WTC11 (cell line): Measurements from ENCODE around the gene KIF6. TPM values are rescaled to one million over a fixed set of nuclear protein-coding genes. Genes with fewer than 3 reads are reported as not detected.

Experiments
- ATAC-seq: fragments of 200-7000 bp; cut with Tn5 transposase; 2 replicates; pipeline ENCODE4 v1.10.0; 2021; ENCODE audit warnings: mild to moderate bottlenecking, moderate library complexity
- CTCF ChIA-PET: fragments of 300-600 bp; sonication (Branson Sonifier 250); formaldehyde crosslinking; loops from one replicate; lab custom pipeline; 2021; ENCODE audit warnings: antibody characterized with exemption; lab: Charles Lee
- POLR2A ChIA-PET: fragments of 350-600 bp; sonication (Branson Sonifier 250); formaldehyde crosslinking; loops from one replicate; lab custom pipeline; 2021; ENCODE audit warnings: antibody characterized with exemption; lab: Charles Lee
- DNase-seq: peaks from one replicate; pipeline ENCODE4 v3.0.0; 2021; ENCODE audit warnings: low spot score
- H3K27ac Mint-ChIP-seq: 2 replicates; pipeline ENCODE4 v1.8.0; 2021; ENCODE audit warnings: mixed read lengths
- H3K27me3 Mint-ChIP-seq: 2 replicates; pipeline ENCODE4 v1.8.0; 2021; ENCODE audit warnings: low read depth, mild to moderate bottlenecking, moderate library complexity, mixed read lengths
- H3K36me3 Mint-ChIP-seq: 2 replicates; pipeline ENCODE4 v1.8.0; 2021; ENCODE audit warnings: mixed read lengths
- H3K4me1 Mint-ChIP-seq: 2 replicates; pipeline ENCODE4 v1.8.0; 2022; ENCODE audit warnings: mixed read lengths
- H3K4me3 Mint-ChIP-seq: 2 replicates; pipeline ENCODE4 v1.8.0; 2021; ENCODE audit warnings: mild to moderate bottlenecking, moderate library complexity, mixed read lengths
- H3K9me3 Mint-ChIP-seq: 2 replicates; pipeline ENCODE4 v1.8.0; 2021; ENCODE audit warnings: mixed read lengths
- ATF1 ChIP-seq: sonication (generic); formaldehyde crosslinking; IDR thresholded peaks from 2 replicates; pipeline ENCODE4 v1.8.1; 2023; ENCODE audit warnings: mild to moderate bottlenecking, moderate library complexity, missing genetic modification reagents
- ATF2 ChIP-seq: sonication (generic); formaldehyde crosslinking; IDR thresholded peaks from 2 replicates; pipeline ENCODE4 v1.8.1; 2022; ENCODE audit warnings: low read depth, missing genetic modification reagents, borderline replicate concordance
- ATF3 ChIP-seq: sonication (generic); formaldehyde crosslinking; conservative IDR thresholded peaks from 2 replicates; pipeline ENCODE4 v1.8.1; 2022; ENCODE audit warnings: mild to moderate bottlenecking, missing genetic modification reagents
- ELF4 ChIP-seq: sonication (generic); formaldehyde crosslinking; IDR thresholded peaks from 2 replicates; pipeline ENCODE4 v1.8.1; 2022; ENCODE audit warnings: low read depth, mild to moderate bottlenecking, moderate library complexity, missing genetic modification reagents
- ESRRA ChIP-seq: sonication (generic); formaldehyde crosslinking; IDR thresholded peaks from 2 replicates; pipeline ENCODE4 v1.8.1; 2022; ENCODE audit warnings: mild to moderate bottlenecking, missing genetic modification reagents, borderline replicate concordance
- FOXJ3 ChIP-seq: sonication (generic); formaldehyde crosslinking; IDR thresholded peaks from 2 replicates; pipeline ENCODE4 v1.9.0; 2021; ENCODE audit warnings: missing genetic modification reagents, mild to moderate bottlenecking, borderline replicate concordance
- FOXP4 ChIP-seq: sonication (generic); formaldehyde crosslinking; IDR thresholded peaks from 2 replicates; pipeline ENCODE4 v1.8.0; 2022; ENCODE audit warnings: mild to moderate bottlenecking, missing genetic modification reagents
- GRHL2 ChIP-seq: fragments of 250-450 bp; sonication (Bioruptor Pico); IDR thresholded peaks from 2 replicates; pipeline ENCODE4 v1.8.0; 2022; ENCODE audit warnings: mild to moderate bottlenecking, moderate library complexity; ENCODE audit not compliant: insufficient replicate concordance, severe bottlenecking
- JAZF1 ChIP-seq: fragments of 250-450 bp; sonication (Bioruptor Pico); IDR thresholded peaks from 2 replicates; pipeline ENCODE4 v1.9.0; 2021; ENCODE audit warnings: moderate library complexity, mild to moderate bottlenecking, inconsistent platforms
- MYBL2 ChIP-seq: sonication (generic); formaldehyde crosslinking; IDR thresholded peaks from 2 replicates; pipeline ENCODE4 v1.8.1; 2023; ENCODE audit warnings: mild to moderate bottlenecking, moderate library complexity, missing genetic modification reagents
- NFATC4 ChIP-seq: fragments of 250-450 bp; sonication (Bioruptor Pico); IDR thresholded peaks from 2 replicates; pipeline ENCODE4 v1.9.0; 2021; ENCODE audit warnings: mild to moderate bottlenecking
- NFE2L1 ChIP-seq: sonication (generic); formaldehyde crosslinking; IDR thresholded peaks from 2 replicates; pipeline ENCODE4 v1.8.1; 2023; ENCODE audit warnings: missing genetic modification reagents
- PRRX2 ChIP-seq: fragments of 250-450 bp; sonication (Bioruptor Pico); IDR thresholded peaks from 2 replicates; pipeline ENCODE4 v1.8.0; 2021; ENCODE audit warnings: mild to moderate bottlenecking
- RELA ChIP-seq: sonication (generic); formaldehyde crosslinking; IDR thresholded peaks from 2 replicates; pipeline ENCODE4 v1.8.1; 2022; ENCODE audit warnings: missing genetic modification reagents, mild to moderate bottlenecking, borderline replicate concordance
- SOX15 ChIP-seq: fragments of 250-450 bp; sonication (Bioruptor Pico); IDR thresholded peaks from 2 replicates; pipeline ENCODE4 v1.9.0; 2021; ENCODE audit warnings: mild to moderate bottlenecking
- TCF7 ChIP-seq: sonication (generic); formaldehyde crosslinking; IDR thresholded peaks from 2 replicates; pipeline ENCODE4 v1.8.0; 2022; ENCODE audit warnings: mild to moderate bottlenecking, low read depth, missing genetic modification reagents, moderate library complexity
- TP53 ChIP-seq: sonication (generic); formaldehyde crosslinking; IDR thresholded peaks from 2 replicates; pipeline ENCODE4 v1.8.1; 2023; ENCODE audit warnings: mild to moderate bottlenecking, missing genetic modification reagents
- USF2 ChIP-seq: sonication (generic); formaldehyde crosslinking; IDR thresholded peaks from 2 replicates; pipeline ENCODE4 v1.8.1; 2023; ENCODE audit warnings: mild to moderate bottlenecking, missing genetic modification reagents, moderate library complexity
- ZNF219 ChIP-seq: sonication (generic); formaldehyde crosslinking; IDR thresholded peaks from 2 replicates; pipeline ENCODE4 v1.8.0; 2023; ENCODE audit warnings: missing genetic modification reagents, mild to moderate bottlenecking, borderline replicate concordance
- ZNF396 ChIP-seq: fragments of 250-450 bp; sonication (Bioruptor Pico); IDR thresholded peaks from 2 replicates; pipeline ENCODE4 v1.8.0; 2021; ENCODE audit warnings: mild to moderate bottlenecking, moderate library complexity, borderline replicate concordance
- ZNF425 ChIP-seq: fragments of 250-450 bp; sonication (Bioruptor Pico); conservative IDR thresholded peaks from 2 replicates; pipeline ENCODE4 v1.9.0; 2021; ENCODE audit warnings: mild to moderate bottlenecking
- ZNF512 ChIP-seq: sonication (generic); formaldehyde crosslinking; IDR thresholded peaks from 2 replicates; pipeline ENCODE4 v1.8.1; 2022; ENCODE audit warnings: missing genetic modification reagents, borderline replicate concordance
- ZSCAN18 ChIP-seq: fragments of 250-450 bp; sonication (Bioruptor Pico); IDR thresholded peaks from 2 replicates; pipeline ENCODE4 v2.1.2; 2022; ENCODE audit warnings: mild to moderate bottlenecking, moderate library complexity
- total RNA-seq: library from RNA; stranded (reverse); gene quantifications from 3 replicates; pipeline ENCODE4 v1.2.3, GENCODE V29; 2021

KIF6 gene
- total RNA-seq, 1 experiment from 2014 or later = 0.57 TPM

GRCh38 chr6:39320363-39320984 lies 404.7 kb downstream of the KIF6 start:
- no peak for TF ChIP-seq ZNF396 (CRISPR knock-in tag)
- no peak for TF ChIP-seq USF2
- no peak for TF ChIP-seq JAZF1 (CRISPR knock-in tag)
- TF ChIP-seq TP53 (CRISPR knock-in tag) = no peak
- TF ChIP-seq ZNF512 (CRISPR knock-in tag) = no peak
- no peak for TF ChIP-seq MYBL2
- TF ChIP-seq ESRRA (CRISPR knock-in tag) = no peak
- no peak for TF ChIP-seq NFE2L1 (CRISPR knock-in tag)
- TF ChIP-seq SOX15 (CRISPR knock-in tag) = no peak
- no peak for TF ChIP-seq ZNF219 (CRISPR knock-in tag)
- TF ChIP-seq ATF1 = no peak
- no peak for TF ChIP-seq ATF2
- TF ChIP-seq GRHL2 (CRISPR knock-in tag) = no peak
- no peak for TF ChIP-seq ZSCAN18 (CRISPR knock-in tag)
- TF ChIP-seq RELA = no peak
- TF ChIP-seq ELF4 = no peak
- TF ChIP-seq ATF3 (CRISPR knock-in tag) = no peak
- H3K27ac Mint-ChIP-seq = no peak overlapping the region
- no peak overlapping the region for H3K4me3 Mint-ChIP-seq
- H3K36me3 Mint-ChIP-seq = no peaks in the 10 kb centered on the region
- POLR2A ChIA-PET = no interaction called here
- H3K4me1 Mint-ChIP-seq = peaks cover 2% of the 10 kb centered on the region; the same call in 1 of the 2 replicates
- H3K9me3 Mint-ChIP-seq = peaks cover 7% of the 10 kb centered on the region
- CTCF ChIA-PET = interaction anchor here (1.0 to 1.6 kb wide), 2 partner anchors 218 to 232 kb away, joined by 3 to 6 read pairs; no protein-coding TSS in a partner anchor
- peaks cover 34% of the 10 kb centered on the region for H3K27me3 Mint-ChIP-seq
- DNase-seq (no peak), ATAC-seq (no peak)

GRCh38 chr6:39319621-39320362 lies 405.4 kb downstream of the KIF6 start:
- Mint-ChIP-seq H3K4me1 (peaks cover 2% of the 10 kb centered on the region; the same call in 1 of the 2 replicates), H3K9me3 (peaks cover 7% of the 10 kb centered on the region), H3K27ac (no peak overlapping the region), H3K36me3 (no peaks in the 10 kb centered on the region), H3K27me3 (peaks cover 40% of the 10 kb centered on the region), H3K4me3 (no peak overlapping the region)
- no peak for DNase-seq
- no peak; the same call in 1 of the 2 replicates for ATAC-seq
- ChIA-PET POLR2A (no interaction called here), CTCF (interaction anchor here (1.0 to 1.6 kb wide), 2 partner anchors 29 to 232 kb away, joined by 3 to 6 read pairs; no protein-coding TSS in a partner anchor)
- TF ChIP-seq USF2 (no peak), FOXJ3 (no peak), FOXP4 (CRISPR knock-in tag) (no peak), ELF4 (no peak), TCF7 (CRISPR knock-in tag) (no peak), ZNF425 (CRISPR knock-in tag) (no peak), NFATC4 (no peak), ZNF219 (CRISPR knock-in tag) (no peak), PRRX2 (CRISPR knock-in tag) (no peak)
